ENCODE data around the gene DDX31. TPM values are rescaled to one million over a fixed set of nuclear protein-coding genes. Genes with fewer than 3 reads are reported as not detected.
"Not testable (repeated sequence)": the region's sequence is repeated elsewhere in the genome, so short reads cannot be mapped to it uniquely, and the experiment has no call there.

Gene DDX31
- total RNA-seq, result 10 to 100 TPM; 29.4 to 29.9 TPM

DNA sequence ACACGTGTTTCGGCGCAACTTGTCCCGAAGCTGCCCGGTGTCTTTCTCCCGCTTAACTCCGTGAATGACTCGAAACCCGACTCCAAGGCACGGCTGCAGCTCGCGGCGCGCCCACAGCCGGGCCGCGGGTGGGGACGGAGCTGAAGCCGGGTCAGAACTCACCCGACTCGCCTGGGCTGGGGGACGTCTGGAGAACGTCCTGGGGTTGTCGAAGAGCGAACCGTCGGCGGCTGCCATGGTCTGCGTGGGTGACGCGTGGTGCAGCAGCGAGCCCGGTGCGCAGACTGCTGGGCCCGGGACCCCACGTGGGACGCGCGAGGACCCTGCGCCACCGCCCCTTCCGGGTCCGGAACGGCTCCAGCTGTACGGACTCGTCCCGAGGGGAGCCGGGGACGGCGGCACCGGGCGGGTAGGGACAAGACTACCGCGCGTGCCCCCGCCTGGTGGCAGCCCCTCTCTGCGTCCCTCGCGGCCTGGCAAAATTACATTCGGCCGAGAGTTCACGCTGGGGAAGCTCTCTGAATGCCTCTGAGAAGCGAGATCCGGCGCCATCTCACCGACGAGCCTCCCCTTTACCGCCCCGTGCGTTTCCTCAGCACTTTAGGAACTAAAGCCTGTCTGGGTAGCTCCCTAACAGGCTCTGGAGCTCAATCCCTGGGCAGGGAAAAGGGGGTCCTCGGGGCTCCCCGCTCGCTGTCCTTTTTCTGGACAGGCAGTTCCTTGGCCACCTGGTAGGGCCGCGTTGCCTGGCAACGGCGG is at the start of gene DDX31:
Gene DDX31 (minus strand): TSS at position 286 of the 759 bp plus-strand sequence. CDS start 49 bp downstream, at position 237.
- peaks cover 32% of the 10 kb centered on the region for H3K36me3 Mint-ChIP-seq
- peaks cover 49% of the 10 kb centered on the region for H3K4me1 Mint-ChIP-seq
- H3K4me3 Mint-ChIP-seq, result peak within 1 kb of the TSS; percentile 93
- peak; percentile 90 for DNase-seq
- peak within 1 kb of the TSS; percentile 94 for H3K27ac Mint-ChIP-seq
- H3K27me3 Mint-ChIP-seq, result no peaks in the 10 kb centered on the region
- H3K9me3 Mint-ChIP-seq, result peaks cover 3% of the 10 kb centered on the region

GRCh38 chr9:132718381-132718928 is 48.7 kb upstream of the DDX31 start:
- not testable (repeated sequence) for H3K4me3 Mint-ChIP-seq, H3K4me1 Mint-ChIP-seq, DNase-seq, H3K36me3 Mint-ChIP-seq, H3K27ac Mint-ChIP-seq, H3K9me3 Mint-ChIP-seq
- peaks cover 43% of the 10 kb centered on the region for H3K27me3 Mint-ChIP-seq

DNA sequence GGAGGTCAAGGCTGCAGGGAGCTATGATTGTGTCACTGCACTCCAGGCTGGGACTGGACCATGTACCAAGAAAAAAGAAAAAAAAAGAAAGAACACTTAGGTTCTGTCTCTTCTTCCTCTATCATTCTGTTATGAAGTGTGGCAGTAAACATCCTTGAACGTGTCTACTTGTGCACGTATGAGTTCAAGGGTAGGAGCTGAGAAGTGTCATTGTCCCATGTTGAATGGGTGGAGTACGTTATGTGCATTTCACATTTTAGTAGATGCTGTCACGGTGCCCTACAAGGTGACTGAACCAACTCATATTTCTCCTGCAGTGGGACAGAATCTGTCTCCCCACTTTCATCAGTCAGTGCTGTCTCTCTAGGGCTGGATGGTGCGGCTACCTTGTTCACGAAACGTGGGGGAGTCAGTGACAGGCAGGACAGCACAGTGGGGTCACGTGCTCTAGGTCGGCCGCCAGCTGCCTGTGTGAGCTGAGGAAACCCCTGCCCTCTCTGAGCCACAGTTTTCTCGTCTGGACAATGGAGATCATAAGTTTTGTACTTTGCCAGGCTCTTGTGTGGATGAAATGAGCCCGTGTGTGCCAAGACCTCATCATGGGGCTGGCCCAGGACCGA is 47.7 kb upstream of the DDX31 start:
- Mint-ChIP-seq H3K4me1 (peaks cover 7% of the 10 kb centered on the region), H3K9me3 (no peaks in the 10 kb centered on the region), H3K27me3 (peaks cover 44% of the 10 kb centered on the region), H3K27ac (no peak overlapping the region), H3K36me3 (no peaks in the 10 kb centered on the region), H3K4me3 (no peak overlapping the region)
- DNase-seq, result no peak

GRCh38 chr9:132716007-132716406 is 46.2 kb upstream of the DDX31 start:
- Mint-ChIP-seq H3K27ac (no peak overlapping the region), H3K4me3 (no peak overlapping the region), H3K4me1 (peaks cover 7% of the 10 kb centered on the region), H3K27me3 (peaks cover 44% of the 10 kb centered on the region), H3K36me3 (no peaks in the 10 kb centered on the region), H3K9me3 (no peaks in the 10 kb centered on the region)
- no peak for DNase-seq

DNA sequence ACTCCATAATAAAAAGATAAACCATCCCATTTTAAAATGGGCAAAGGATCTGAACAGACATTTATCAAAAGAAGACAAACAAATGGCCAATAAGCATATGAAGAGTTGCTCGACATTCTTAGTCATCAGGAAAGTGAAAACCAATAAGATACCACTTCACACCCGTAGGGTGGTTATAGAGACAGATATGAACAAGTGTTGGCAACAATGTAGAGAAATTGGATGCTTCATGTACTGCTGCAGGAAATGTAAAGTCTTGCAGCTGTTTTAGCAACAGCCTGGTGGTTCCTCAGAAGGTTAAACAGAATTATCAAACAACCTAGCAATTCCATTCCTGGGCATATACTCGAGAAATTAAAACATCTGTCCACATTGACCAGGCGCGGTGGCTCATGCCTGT is 43.0 kb upstream of the DDX31 start:
- H3K27me3 Mint-ChIP-seq, result peaks cover 26% of the 10 kb centered on the region

GRCh38 chr9:132711846-132712245 is 42.1 kb upstream of the DDX31 start:
- H3K27ac Mint-ChIP-seq, result no peak overlapping the region
- H3K27me3 Mint-ChIP-seq, result peaks cover 18% of the 10 kb centered on the region
- H3K4me3 Mint-ChIP-seq, result no peak overlapping the region
- no peaks in the 10 kb centered on the region for H3K4me1 Mint-ChIP-seq
- H3K36me3 Mint-ChIP-seq, result no peaks in the 10 kb centered on the region
- DNase-seq, result no peak
- no peaks in the 10 kb centered on the region for H3K9me3 Mint-ChIP-seq

More for the DNA sequence above, 43.0 kb upstream of the DDX31 start:
- no peaks in the 10 kb centered on the region for H3K9me3 Mint-ChIP-seq
- DNase-seq, result no peak
- H3K27ac Mint-ChIP-seq, result no peak overlapping the region
- no peaks in the 10 kb centered on the region for H3K4me1 Mint-ChIP-seq
- no peak overlapping the region for H3K4me3 Mint-ChIP-seq
- H3K36me3 Mint-ChIP-seq, result no peaks in the 10 kb centered on the region

GRCh38 chr9:132711152-132711551 is 41.4 kb upstream of the DDX31 start:
- not testable (repeated sequence) for H3K27ac Mint-ChIP-seq, H3K4me3 Mint-ChIP-seq, H3K4me1 Mint-ChIP-seq, H3K36me3 Mint-ChIP-seq, H3K9me3 Mint-ChIP-seq, DNase-seq
- H3K27me3 Mint-ChIP-seq, result peaks cover 18% of the 10 kb centered on the region

DNA sequence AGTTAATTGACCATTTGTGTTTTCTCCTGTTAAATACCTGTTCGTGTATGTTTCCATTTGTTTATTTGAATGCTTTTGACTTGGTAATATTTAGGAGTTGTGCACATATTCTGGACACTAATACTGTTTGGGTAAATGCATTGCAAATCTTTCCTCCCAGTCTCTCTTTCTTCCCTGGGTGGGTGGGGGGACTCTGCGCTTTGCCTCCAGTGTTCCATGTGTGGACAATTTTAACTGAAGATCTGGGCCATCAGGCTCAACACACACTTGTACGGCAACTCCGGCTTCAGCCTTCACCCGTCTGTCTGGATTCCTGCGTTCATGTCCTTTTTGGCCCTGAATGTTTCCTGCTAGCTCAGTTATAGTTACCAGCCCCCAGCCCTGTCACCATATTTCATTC is 40.5 kb upstream of the DDX31 start:
- Mint-ChIP-seq H3K36me3 (no peaks in the 10 kb centered on the region), H3K4me3 (no peak overlapping the region), H3K27me3 (peaks cover 14% of the 10 kb centered on the region), H3K4me1 (no peaks in the 10 kb centered on the region), H3K9me3 (no peaks in the 10 kb centered on the region), H3K27ac (no peak overlapping the region)
- DNase-seq, result no peak

GRCh38 chr9:132708769-132709430 is 39.1 kb upstream of the DDX31 start:
- H3K27ac Mint-ChIP-seq, result no peak overlapping the region
- no peaks in the 10 kb centered on the region for H3K9me3 Mint-ChIP-seq
- H3K4me1 Mint-ChIP-seq, result no peaks in the 10 kb centered on the region
- H3K27me3 Mint-ChIP-seq, result peaks cover 20% of the 10 kb centered on the region
- no peaks in the 10 kb centered on the region for H3K36me3 Mint-ChIP-seq
- no peak overlapping the region for H3K4me3 Mint-ChIP-seq
- DNase-seq, result no peak

DNA sequence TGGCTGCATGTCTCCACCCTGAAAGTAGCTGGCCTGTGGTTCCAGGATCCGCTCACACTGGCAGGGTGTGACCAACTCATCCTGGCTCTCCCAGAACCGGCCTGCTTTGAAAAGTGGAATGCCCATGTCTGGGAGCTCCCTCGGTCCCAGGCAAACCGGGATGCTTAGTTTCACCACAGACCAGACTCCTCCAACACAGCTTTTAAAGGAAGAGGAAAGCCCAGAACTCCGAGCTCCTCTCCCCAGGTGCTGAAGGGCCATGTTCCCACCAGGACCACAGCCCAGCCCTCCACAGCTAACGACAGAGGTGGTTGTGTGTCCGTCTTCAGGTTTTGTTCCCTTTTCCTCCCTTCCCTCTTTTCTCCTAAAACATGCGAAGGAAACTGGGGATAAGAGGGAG is 38.5 kb upstream of the DDX31 start:
- Mint-ChIP-seq H3K27ac (no peak overlapping the region), H3K4me3 (no peak overlapping the region), H3K36me3 (no peaks in the 10 kb centered on the region), H3K27me3 (peaks cover 23% of the 10 kb centered on the region), H3K9me3 (no peaks in the 10 kb centered on the region), H3K4me1 (no peaks in the 10 kb centered on the region)
- DNase-seq, result no peak

- no peaks in the 10 kb centered on the region for H3K36me3 Mint-ChIP-seq
Observed at GRCh38 chr9:132703336-132703735, 33.6 kb upstream of the DDX31 start.

GRCh38 chr9:132702254-132702653 is 32.5 kb upstream of the DDX31 start:
- Mint-ChIP-seq H3K4me3 (no peak overlapping the region), H3K27me3 (peaks cover 18% of the 10 kb centered on the region), H3K27ac (no peak overlapping the region), H3K9me3 (peaks cover 11% of the 10 kb centered on the region), H3K36me3 (peaks cover 3% of the 10 kb centered on the region), H3K4me1 (no peaks in the 10 kb centered on the region)
- no peak for DNase-seq

More at GRCh38 chr9:132703336-132703735, 33.6 kb upstream of the DDX31 start:
- no peak overlapping the region for H3K27ac Mint-ChIP-seq
- peaks cover 3% of the 10 kb centered on the region for H3K9me3 Mint-ChIP-seq
- no peaks in the 10 kb centered on the region for H3K4me1 Mint-ChIP-seq
- peaks cover 18% of the 10 kb centered on the region for H3K27me3 Mint-ChIP-seq
- DNase-seq, result no peak
- no peak overlapping the region for H3K4me3 Mint-ChIP-seq

DNA sequence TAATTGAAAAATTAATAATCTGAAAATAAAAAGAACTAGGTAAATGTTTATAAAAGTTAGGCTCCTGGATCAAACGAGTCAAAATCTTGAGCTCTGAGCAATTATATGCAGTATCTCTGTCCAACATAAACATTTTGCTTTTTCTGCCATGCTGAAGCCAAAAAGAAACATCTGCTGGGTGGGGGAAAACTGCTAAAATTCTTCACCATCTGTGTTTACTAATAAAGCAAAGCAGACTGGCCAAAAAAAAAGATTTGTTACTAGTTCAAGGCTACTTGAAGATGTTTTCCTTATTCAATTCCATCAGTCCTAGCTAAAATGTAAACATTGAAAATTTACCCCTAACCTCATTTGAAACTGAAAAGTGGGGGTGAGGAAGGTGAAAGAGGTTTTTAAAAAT is 30.2 kb upstream of the DDX31 start:
- no peak for DNase-seq
- Mint-ChIP-seq H3K9me3 (peaks cover 23% of the 10 kb centered on the region), H3K27me3 (peaks cover 14% of the 10 kb centered on the region), H3K4me3 (no peak overlapping the region), H3K36me3 (peaks cover 7% of the 10 kb centered on the region), H3K4me1 (no peaks in the 10 kb centered on the region), H3K27ac (no peak overlapping the region)

- Mint-ChIP-seq H3K27ac (no peak overlapping the region), H3K9me3 (peaks cover 27% of the 10 kb centered on the region), H3K36me3 (peaks cover 12% of the 10 kb centered on the region), H3K4me1 (peaks cover 1% of the 10 kb centered on the region), H3K4me3 (no peak overlapping the region), H3K27me3 (peaks cover 9% of the 10 kb centered on the region)
- no peak for DNase-seq
Observed at GRCh38 chr9:132698989-132699388, 29.2 kb upstream of the DDX31 start.

DNA sequence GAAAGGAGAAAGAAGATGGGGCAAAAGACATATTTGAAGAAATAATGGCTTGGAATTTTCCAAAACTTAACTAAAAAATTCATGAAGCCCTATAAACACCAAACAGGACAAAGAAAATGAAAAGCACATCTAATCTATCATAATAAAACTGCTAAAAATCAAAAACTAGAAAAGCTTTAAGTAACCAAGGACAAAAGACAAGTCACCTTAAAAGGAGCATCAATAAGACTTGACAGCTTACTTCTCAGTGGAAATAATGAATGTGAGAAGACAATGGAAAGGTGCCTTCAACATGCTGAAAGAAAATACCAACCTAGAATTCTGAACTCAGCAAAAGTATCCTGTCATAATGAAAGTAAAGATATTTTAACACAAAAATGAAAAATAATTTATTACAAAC is 27.4 kb upstream of the DDX31 start:
- Mint-ChIP-seq H3K9me3 (peaks cover 27% of the 10 kb centered on the region), H3K4me1 (peaks cover 2% of the 10 kb centered on the region), H3K27ac (no peak overlapping the region), H3K36me3 (peaks cover 26% of the 10 kb centered on the region), H3K4me3 (no peak overlapping the region), H3K27me3 (no peaks in the 10 kb centered on the region)
- no peak for DNase-seq
